Ovary (tissue), 3 donors: ENCODE data around the gene TLNRD1.

ENCODE experiments used
- CTCF ChIP-seq, 3 donors: fragments of 450-650 bp in 2 of 3; fragments of 200-600 bp in 1 of 3; IDR thresholded peaks; one replicate each; pipeline versions ENCODE4 v1.5.1 to v1.8.0; 2016 to 2022; ENCODE audit warnings: antibody characterized with exemption in 3 of 3, mild to moderate bottlenecking in 1 of 3
- EP300 ChIP-seq: sonication (generic); formaldehyde crosslinking; IDR thresholded peaks from one replicate; pipeline ENCODE4 v1.6.1; 2017; ENCODE audit warnings: antibody characterized with exemption
- POLR2A ChIP-seq: fragments of 450-650 bp; IDR thresholded peaks from one replicate; pipeline ENCODE4 v1.6.1; 2017; ENCODE audit warnings: antibody characterized with exemption, mild to moderate bottlenecking, moderate library complexity
- donor health status: DM: no; HTN: no; CAD: no.

- TF ChIP-seq POLR2A (no peak), CTCF (IDR thresholded peaks at IDR 0.05) (no peak), EP300 (no peak)
These were observed 49.5 kb downstream of the TLNRD1 start for GRCh38 chr15:81050259-81050658.
